GM19025 (cell line): ENCODE data around the gene BPIFB2.
"Not testable (repeated sequence)": the region's sequence is repeated elsewhere in the genome, so short reads cannot be mapped to it uniquely, and the experiment has no call there.

ENCODE experiments used
- ATAC-seq: cut with Tn5 transposase; IDR thresholded peaks from one replicate; pipeline ENCODE4 v1.9.1; 2021; ENCODE audit warnings: mild to moderate bottlenecking, low read depth, moderate library complexity; ENCODE audit not compliant: unreplicated experiment

The BPIFB2 gene

GRCh38 chr20:33007376-33008335, at the start of gene BPIFB2:
TSS of gene BPIFB2 (plus strand) at chr20:33007704. CDS start at chr20:33008575, 871 bp downstream.
- ATAC-seq = no peak

- ATAC-seq = no peak
These were observed 48.9 kb upstream of the BPIFB2 start for GRCh38 chr20:32958574-32958973.

- ATAC-seq = no peak
These were observed 47.9 kb upstream of the BPIFB2 start for GRCh38 chr20:32959351-32960221.

- no peak for ATAC-seq
These were observed 47.3 kb upstream of the BPIFB2 start for GRCh38 chr20:32960222-32960518.

DNA sequence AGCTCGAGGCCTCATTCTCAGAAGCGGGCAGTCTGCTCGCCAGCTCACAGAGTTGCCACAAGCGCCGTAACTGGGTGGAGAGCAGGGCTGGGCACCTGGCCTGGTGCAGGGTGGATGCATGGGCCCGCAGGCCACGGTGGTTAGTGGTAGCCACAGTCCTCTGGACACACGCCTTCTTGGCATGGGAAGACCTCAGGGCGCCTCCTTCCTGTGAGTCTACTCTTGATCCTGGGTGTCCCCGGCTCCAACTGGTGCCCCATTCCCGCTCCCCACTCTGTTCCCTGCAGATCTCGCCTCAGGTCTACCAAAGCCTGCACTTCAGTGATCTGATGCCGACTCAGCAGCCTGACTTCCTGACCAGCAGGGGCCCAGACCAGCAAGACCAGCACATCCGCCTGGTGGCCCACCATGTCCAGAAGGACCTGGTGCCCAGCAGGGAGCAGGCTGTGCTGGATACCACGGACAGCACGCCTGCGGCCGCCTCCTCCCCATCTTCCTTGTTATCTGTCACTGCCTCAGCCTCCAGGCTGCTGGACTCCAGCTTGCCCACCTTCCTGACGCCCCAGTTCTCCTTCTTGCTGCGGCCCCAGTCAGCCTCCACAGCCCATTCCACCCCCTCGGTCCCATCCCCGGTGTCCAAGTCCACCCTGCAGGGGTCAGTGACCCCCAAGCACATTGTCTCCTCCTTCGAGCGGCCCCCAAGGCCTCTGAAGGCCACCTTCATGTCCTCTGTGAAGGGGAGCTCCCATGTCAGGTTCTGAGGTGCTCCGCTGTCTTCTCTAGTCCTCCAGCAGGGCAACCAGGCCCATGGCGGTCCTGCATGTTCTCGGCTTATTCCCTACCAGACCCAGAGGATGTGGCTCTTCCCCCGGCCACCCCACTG, 46.4 kb upstream of the BPIFB2 start:
- ATAC-seq = no peak

- no peak for ATAC-seq
These were observed 45.5 kb upstream of the BPIFB2 start for GRCh38 chr20:32962053-32962452.

GRCh38 chr20:32962646-32963045, 44.9 kb upstream of the BPIFB2 start:
- not testable (repeated sequence) for ATAC-seq

- no peak for ATAC-seq
These were observed 44.3 kb upstream of the BPIFB2 start for GRCh38 chr20:32963176-32963575.

GRCh38 chr20:32964575-32964974, 42.9 kb upstream of the BPIFB2 start:
- ATAC-seq = no peak

DNA sequence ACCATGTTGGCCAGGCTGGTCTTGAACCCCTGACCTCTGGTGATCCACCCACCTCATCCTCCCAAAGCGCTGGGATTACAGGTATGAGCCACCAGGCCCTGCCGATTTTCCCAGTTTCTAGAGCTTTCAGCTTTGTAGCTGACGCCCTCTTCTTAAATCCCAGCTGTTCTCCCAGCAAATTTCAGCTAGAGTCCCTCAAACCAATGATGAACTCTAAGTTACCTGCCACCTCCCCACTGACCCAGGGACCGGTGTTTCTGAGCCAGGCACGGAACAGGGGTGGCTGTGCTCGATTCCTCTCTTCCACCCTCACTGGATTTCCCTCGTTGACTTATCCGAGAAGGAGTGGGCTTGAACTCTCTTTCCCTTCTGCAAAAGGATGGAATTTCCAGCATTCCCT, 42.4 kb upstream of the BPIFB2 start:
- no peak for ATAC-seq

- ATAC-seq = no peak
These were observed 41.7 kb upstream of the BPIFB2 start for GRCh38 chr20:32965581-32966373.

- no peak for ATAC-seq
These were observed 41.1 kb upstream of the BPIFB2 start for GRCh38 chr20:32966382-32966781.

- no peak for ATAC-seq
These were observed 40.4 kb upstream of the BPIFB2 start for GRCh38 chr20:32966881-32967781.

- no peak for ATAC-seq
These were observed 39.5 kb upstream of the BPIFB2 start for GRCh38 chr20:32967961-32968457.

DNA sequence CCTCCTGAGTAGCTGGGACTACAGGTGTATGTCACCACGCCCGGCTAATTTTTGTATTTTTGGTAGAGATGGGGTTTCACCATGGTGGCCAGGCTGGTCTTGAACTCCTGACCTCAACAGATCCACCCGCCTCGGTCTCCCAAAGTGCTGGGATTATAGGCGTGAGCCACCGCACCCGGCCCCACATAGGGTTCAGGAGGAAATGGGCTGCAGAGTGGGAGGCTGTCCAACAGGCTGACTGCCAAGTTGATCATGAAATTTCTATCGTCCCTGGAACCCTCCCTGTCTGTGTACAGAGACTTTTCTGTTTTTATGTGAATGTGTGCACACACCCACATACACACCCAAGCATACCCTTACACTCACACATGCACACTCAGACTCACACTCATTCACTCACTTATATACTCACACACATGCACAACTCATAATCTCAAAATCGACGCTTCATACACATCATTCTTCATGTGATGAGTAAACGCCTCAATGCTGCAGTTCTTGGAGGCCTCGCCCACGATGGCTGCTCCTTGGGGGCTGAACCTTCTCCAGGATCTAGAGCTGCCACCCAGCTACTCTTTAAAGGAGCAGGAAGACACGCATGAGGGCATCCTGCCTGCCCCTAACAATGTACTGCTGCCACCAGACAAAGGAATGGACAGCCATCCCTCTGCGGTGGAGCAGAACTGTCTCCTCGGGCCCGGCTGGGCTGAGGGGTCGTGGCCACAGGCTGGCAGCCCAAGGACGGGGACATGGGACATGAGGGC, 38.8 kb upstream of the BPIFB2 start:
- no peak for ATAC-seq

DNA sequence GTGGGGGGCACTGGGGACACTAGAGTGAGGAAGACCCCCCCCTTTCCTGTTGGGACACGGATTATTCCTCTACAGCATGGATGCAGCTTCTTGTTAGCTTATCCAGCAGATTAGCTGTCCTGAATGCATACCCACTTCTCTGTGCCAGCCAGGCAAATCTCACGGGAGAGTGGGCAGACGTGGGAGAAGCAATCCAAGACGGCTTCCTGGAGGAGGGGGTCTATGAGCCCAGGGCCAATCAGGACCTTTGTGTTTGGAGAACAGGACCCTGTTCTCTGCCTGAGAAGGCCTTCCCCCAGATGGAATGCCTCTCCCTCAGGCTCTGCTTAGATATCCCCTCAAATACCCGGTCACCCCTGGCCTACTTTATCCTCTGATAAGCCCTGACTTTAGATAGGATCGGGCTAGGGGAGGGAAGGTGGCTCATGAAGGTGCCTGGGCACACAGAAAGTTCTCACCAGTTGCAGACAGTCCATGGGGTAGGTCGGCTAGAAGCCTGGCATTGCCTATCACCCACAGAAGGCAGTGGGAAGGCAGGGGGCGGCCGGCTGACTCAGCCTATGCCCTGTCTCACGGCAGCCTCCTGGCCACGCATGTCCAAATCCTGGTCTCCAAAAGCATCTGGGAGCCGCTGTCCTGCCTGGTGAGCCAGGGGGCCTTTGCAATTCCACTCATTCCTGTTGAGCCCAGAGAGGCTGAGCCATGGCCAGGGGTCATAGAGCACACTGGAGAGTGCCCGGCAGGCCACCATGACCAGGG, 38.0 kb upstream of the BPIFB2 start:
- no peak for ATAC-seq
